HUES64 (cell line): ENCODE data around the gene CNKSR1. TPM values are rescaled to one million over a fixed set of nuclear protein-coding genes. Genes with fewer than 3 reads are reported as not detected.

Experiments used
- H3K27ac ChIP-seq: 2 replicates; pipeline ENCODE4 v1.7.0; 2013; ENCODE audit warnings: low read depth, low read length, inconsistent platforms
- H3K27me3 ChIP-seq: 2 replicates; pipeline ENCODE4 v1.6.1; 2013; ENCODE audit warnings: mild to moderate bottlenecking, low read length; ENCODE audit not compliant: insufficient read depth
- H3K36me3 ChIP-seq: 2 replicates; pipeline ENCODE4 v1.6.1; 2013; ENCODE audit warnings: mild to moderate bottlenecking, low read length; ENCODE audit not compliant: insufficient read depth
- H3K4me1 ChIP-seq: 2 replicates; pipeline ENCODE4 v1.6.1; 2013; ENCODE audit warnings: mild to moderate bottlenecking, low read length, moderate library complexity; ENCODE audit not compliant: insufficient read depth
- H3K4me3 ChIP-seq: 2 replicates; pipeline ENCODE4 v1.5.1; 2013; ENCODE audit warnings: mild to moderate bottlenecking, low read length, moderate library complexity
- H3K9ac ChIP-seq: 2 replicates; pipeline ENCODE4 v1.6.1; 2013; ENCODE audit warnings: mild to moderate bottlenecking, low read depth, low read length
- H3K9me3 ChIP-seq: 2 replicates; pipeline ENCODE4 v1.6.1; 2013; ENCODE audit warnings: low read depth, low read length; ENCODE audit not compliant: insufficient read depth
- WGBS: fragments of 150-250, 120-280 bp; methylation state at CpG from one replicate; pipeline ENCODE4 v1.1.7; 2013; ENCODE audit warnings: missing lambda C conversion rate; 5-methylcytosine and 5-hydroxymethylcytosine counted together
- polyA plus RNA-seq, 2 experiments: library from polyadenylated mRNA; stranded (reverse); fragments of 50-300 nt; gene quantifications; one replicate each; pipeline ENCODE4 v1.2.3, GENCODE V29; 2013

CNKSR1 gene, protein sequence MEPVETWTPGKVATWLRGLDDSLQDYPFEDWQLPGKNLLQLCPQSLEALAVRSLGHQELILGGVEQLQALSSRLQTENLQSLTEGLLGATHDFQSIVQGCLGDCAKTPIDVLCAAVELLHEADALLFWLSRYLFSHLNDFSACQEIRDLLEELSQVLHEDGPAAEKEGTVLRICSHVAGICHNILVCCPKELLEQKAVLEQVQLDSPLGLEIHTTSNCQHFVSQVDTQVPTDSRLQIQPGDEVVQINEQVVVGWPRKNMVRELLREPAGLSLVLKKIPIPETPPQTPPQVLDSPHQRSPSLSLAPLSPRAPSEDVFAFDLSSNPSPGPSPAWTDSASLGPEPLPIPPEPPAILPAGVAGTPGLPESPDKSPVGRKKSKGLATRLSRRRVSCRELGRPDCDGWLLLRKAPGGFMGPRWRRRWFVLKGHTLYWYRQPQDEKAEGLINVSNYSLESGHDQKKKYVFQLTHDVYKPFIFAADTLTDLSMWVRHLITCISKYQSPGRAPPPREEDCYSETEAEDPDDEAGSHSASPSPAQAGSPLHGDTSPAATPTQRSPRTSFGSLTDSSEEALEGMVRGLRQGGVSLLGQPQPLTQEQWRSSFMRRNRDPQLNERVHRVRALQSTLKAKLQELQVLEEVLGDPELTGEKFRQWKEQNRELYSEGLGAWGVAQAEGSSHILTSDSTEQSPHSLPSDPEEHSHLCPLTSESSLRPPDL
- polyA plus RNA-seq (2013, experiment 1 of 2) = 4.5 TPM
- 6.7 TPM for polyA plus RNA-seq (2013, experiment 2 of 2)

DNA sequence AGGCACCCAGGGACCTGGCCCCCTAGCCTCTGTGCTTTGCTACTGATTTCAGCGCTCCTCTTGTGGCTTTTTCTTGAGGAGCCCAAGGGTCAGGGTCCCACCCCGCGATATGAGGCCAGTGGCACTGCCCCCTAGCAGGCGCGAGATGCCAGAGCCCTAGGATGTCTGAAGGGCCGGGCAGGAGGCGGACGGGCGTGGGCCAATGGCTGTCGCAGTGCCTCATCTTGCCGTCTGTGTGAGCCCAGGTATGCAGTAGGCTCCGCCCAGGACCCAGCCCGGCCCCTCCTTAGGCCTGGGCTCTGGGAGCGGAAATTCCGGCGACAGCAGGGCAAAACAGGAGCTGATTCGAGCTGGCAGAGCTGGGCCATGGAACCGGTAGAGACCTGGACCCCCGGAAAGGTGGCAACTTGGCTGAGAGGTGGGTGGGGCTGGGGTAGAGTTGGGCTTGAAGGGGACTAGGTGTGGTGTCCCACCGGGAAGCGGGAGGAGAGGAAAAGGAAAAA lies at the start of gene CNKSR1:
Gene CNKSR1 (plus strand): TSS at position 310 of the 503 bp plus-strand sequence. CDS start 57 bp downstream, at position 367.
- Histone ChIP-seq H3K9me3 (no peaks in the 10 kb centered on the region), H3K9ac (peak within 1 kb of the TSS; percentile 53), H3K4me1 (no peaks in the 10 kb centered on the region), H3K36me3 (peaks cover 8% of the 10 kb centered on the region; the same call in 1 of the 2 replicates), H3K4me3 (peak within 1 kb of the TSS; percentile 52), H3K27ac (no peak within 1 kb of the TSS; the same call in 1 of the 2 replicates), H3K27me3 (no peaks in the 10 kb centered on the region)
- 12% methylated on average over 21 of the region's 21 CpGs for WGBS

DNA sequence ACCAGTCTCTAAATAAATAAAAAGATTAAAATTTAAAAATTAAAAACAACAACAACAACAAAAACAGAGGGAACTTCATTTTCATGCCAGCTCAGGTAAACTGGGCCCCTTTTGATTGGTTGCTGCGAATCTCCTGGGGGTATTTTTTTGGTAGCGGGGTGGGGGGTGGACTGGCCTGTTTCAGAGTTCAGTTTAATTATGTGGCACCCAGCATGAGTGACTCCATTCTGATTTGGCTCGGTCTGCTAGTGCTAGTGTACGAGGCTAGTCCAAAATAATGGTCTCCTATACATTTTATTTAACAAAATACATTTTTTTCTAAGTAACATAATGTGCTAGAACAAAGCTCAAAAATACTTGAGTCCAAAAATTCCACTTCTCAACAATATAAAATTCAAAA lies 47.5 kb upstream of the CNKSR1 start:
- H3K27ac ChIP-seq = no peak overlapping the region
- H3K27me3 ChIP-seq = no peaks in the 10 kb centered on the region
- 91% methylated on average over 4 of the region's 4 CpGs for WGBS
- no peaks in the 10 kb centered on the region for H3K9me3 ChIP-seq
- H3K4me1 ChIP-seq = peaks cover 12% of the 10 kb centered on the region
- no peaks in the 10 kb centered on the region for H3K36me3 ChIP-seq
- no peak overlapping the region for H3K4me3 ChIP-seq
- H3K9ac ChIP-seq = no peak overlapping the region

DNA sequence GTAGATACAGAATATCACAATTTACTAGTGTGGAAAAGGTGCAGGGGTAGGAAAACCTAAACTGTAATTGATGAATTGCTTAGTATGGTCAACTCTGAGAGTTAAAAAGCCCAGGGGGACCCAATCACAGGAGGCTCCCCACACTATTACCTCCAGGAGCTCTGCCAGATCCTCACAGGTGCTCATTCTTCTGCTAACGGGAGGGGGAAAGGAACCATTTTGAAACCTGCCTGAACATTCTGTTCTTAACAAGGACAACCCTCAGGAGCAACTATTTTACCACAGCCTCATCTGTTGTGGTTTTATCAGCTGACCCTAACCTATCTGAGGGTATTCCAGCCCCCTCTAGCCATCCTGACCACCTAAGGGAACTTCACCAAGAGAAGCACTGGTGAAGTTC lies 46.6 kb upstream of the CNKSR1 start:
- no peaks in the 10 kb centered on the region for H3K9me3 ChIP-seq
- no peaks in the 10 kb centered on the region for H3K36me3 ChIP-seq
- no peaks in the 10 kb centered on the region for H3K27me3 ChIP-seq
- WGBS = 76% methylated on average over 1 of the region's 1 CpG
- H3K27ac ChIP-seq = no peak overlapping the region
- peaks cover 12% of the 10 kb centered on the region for H3K4me1 ChIP-seq
- no peak overlapping the region for H3K4me3 ChIP-seq
- H3K9ac ChIP-seq = no peak overlapping the region

DNA sequence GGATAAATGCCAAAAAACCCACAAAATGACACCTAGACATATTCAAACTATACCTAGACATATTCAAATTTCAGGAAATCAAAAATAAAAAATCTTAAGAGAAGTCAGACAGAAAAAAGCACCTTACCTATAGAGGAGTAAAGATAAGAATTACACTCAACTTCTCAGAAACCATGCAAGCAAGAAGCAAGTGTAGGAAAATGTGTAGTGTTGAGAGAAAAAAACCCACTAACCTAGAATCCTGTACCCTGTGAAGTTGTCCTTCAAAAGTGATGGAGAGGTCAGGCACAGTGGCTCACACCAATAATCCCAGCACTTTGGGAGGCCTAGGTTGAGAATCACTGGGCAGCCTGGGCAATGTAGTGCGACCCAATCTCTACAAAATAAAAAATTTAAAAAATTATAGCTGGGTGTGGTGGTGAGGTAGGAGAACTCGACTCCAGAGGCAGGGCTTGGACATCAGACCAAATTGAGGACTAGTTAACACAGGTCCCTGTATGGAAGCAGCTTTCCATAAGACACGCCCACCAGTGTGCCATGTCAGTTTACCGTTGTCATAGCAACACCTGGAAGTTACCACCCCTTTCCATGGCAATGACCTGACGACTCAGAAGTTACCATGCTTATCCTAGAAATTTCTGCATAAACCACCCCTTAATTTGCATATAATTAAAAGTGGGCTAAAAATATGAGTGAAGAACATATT lies 45.0 kb upstream of the CNKSR1 start:
- Histone ChIP-seq H3K4me3 (no peak overlapping the region), H3K36me3 (no peaks in the 10 kb centered on the region), H3K27ac (no peak overlapping the region), H3K9me3 (no peaks in the 10 kb centered on the region), H3K4me1 (peaks cover 4% of the 10 kb centered on the region; the same call in 1 of the 2 replicates), H3K27me3 (no peaks in the 10 kb centered on the region), H3K9ac (no peak overlapping the region)
- 80% methylated on average over 4 of the region's 5 CpGs for WGBS

DNA sequence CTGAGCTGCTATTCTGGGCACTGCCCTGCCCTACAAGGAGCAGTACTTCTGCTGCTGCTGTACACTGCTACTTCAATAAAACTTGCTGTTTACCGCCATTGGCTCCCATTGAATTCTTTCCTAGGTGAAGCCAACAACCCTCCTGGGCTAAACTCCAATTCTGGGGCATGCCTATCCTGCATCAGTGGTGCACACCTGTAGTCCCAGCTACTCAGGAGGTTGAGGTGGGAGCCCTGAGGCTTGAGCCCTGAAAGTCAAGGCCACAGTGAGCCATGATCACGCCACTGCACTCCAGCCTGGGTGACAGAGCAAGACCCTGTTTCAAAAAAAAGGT lies 44.5 kb upstream of the CNKSR1 start:
- no peaks in the 10 kb centered on the region for H3K27me3 ChIP-seq
- 90% methylated on average over 2 of the region's 2 CpGs for WGBS
- H3K9me3 ChIP-seq = no peaks in the 10 kb centered on the region
- H3K36me3 ChIP-seq = no peaks in the 10 kb centered on the region
- no peaks in the 10 kb centered on the region for H3K4me1 ChIP-seq
- H3K9ac ChIP-seq = no peak overlapping the region
- no peak overlapping the region for H3K27ac ChIP-seq
- no peak overlapping the region for H3K4me3 ChIP-seq

DNA sequence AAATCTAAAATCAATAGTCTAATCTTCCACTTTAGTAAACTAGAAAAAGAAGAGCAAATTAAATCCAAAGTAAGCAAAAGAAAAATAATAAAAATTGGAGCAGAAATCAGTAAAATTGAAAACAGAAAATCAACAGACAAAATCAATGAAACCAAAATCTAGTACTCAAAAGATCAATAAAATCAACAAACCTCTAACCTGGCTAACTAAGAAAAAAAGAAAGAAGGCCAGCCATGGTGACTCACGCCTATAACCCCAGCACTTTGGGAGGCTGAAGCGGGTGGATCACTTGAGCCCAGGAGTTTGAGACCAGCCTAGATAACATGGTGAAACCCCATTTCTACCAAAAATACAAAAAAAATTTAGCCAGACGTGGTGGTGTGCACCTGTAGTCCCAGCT lies 42.8 kb upstream of the CNKSR1 start:
- Histone ChIP-seq H3K36me3 (no peaks in the 10 kb centered on the region), H3K27me3 (no peaks in the 10 kb centered on the region), H3K4me3 (no peak overlapping the region), H3K9ac (no peak overlapping the region), H3K4me1 (no peaks in the 10 kb centered on the region; the same call in 1 of the 2 replicates), H3K9me3 (no peaks in the 10 kb centered on the region), H3K27ac (no peak overlapping the region)
- WGBS = 82% methylated on average over 3 of the region's 3 CpGs

DNA sequence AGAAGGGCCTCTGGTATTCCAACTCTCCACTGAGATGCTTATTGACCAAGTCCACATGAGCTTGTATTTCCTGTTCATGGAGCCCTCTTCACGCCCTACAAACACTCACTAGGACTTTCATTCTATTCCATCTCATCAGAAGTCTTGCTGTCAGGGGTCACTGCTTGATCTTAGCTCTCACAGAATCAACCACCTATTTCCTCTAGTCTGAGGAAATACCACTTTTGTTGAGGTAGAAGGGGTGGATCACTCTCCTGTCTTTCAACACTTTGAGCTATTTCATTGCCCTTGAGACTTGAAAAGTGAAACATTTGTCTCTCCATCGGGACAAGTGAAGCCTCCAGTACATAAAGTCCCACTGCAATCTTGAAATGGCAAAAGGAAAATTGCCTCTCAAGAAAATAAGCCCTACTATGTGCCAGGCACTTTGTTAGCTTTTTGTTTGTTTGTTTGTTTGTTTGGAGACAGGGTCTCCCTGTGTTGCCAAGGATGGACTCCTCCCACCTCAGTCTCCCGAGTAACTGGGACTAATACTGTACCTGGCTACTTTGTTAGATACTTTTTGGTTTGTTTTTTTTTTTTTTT lies 38.2 kb upstream of the CNKSR1 start:
- no peak overlapping the region for H3K27ac ChIP-seq
- H3K9ac ChIP-seq = no peak overlapping the region
- no peak overlapping the region for H3K4me3 ChIP-seq
- WGBS = 76% methylated on average over 2 of the region's 3 CpGs
- H3K27me3 ChIP-seq = peaks cover 5% of the 10 kb centered on the region; the same call in 1 of the 2 replicates
- no peaks in the 10 kb centered on the region for H3K36me3 ChIP-seq
- no peaks in the 10 kb centered on the region; the same call in 1 of the 2 replicates for H3K4me1 ChIP-seq
- H3K9me3 ChIP-seq = no peaks in the 10 kb centered on the region

DNA sequence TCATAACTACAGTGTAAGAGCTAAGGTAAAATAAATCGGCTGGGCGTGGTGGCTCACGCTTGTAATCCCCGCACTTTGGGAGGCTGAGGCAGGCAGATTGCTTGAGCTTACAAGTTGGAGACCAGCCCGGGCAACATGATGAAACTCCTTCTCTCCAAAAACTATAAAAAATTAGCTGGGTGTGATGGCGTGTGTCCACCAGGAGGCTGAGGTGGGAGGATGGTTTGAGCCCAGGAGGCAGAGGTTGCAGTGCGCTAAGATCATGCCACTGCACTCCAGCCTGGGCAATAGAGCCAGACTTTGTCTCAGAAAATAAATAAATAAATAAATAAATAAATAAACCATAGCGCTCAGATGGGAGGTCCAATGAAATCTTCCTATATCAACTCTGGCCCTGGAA lies 35.1 kb upstream of the CNKSR1 start:
- Histone ChIP-seq H3K4me1 (no peaks in the 10 kb centered on the region; the same call in 1 of the 2 replicates), H3K9ac (no peak overlapping the region), H3K27me3 (peaks cover 33% of the 10 kb centered on the region), H3K27ac (no peak overlapping the region), H3K4me3 (no peak overlapping the region), H3K9me3 (no peaks in the 10 kb centered on the region), H3K36me3 (no peaks in the 10 kb centered on the region)
- 95% methylated on average over 8 of the region's 8 CpGs for WGBS

DNA sequence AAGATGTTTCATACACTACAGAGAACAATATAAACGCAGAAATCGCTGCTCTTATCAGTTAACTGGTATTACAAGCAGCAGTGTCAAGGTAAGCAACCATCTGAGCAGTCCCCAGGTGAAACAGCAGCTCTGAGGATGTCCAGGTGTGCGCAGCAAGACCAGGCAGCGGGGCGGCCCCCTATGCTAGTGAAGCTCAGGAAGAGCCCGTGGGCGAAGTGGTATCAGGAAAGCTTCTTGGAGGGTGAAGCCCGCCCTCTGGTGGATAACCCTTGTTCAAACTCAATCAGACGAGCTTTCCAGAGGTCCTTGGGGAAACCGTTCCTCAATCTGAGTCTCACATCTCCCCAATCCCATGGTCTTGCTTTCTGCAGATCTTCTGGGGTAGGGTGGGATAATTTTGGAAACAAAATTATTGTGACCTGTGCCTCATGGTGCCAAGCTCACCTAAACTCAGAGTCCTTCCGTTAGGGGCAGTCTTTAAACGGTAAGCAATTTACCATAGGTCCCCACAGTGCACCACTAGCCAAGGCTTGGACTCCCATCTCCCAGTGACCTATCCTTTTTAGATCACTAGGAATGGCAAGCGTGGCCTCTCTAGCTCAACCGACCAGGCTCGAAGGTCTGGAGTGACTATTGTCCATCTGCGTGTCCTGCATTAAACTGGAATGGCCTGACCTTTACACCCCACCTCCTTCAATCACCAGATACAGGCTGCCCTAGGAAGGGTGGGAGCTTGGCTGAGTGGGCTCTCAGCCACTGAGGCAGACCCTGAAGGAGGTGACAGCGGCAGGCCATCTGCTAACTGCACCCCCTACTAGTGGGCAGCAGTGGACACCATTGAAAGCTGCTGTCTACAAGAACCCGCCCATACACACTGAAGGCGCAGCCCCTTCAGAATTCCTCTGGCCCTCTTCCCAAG lies 32.0 kb upstream of the CNKSR1 start:
- Histone ChIP-seq H3K4me1 (no peaks in the 10 kb centered on the region), H3K27me3 (peaks cover 54% of the 10 kb centered on the region), H3K4me3 (no peak overlapping the region), H3K27ac (no peak overlapping the region), H3K9me3 (no peaks in the 10 kb centered on the region), H3K36me3 (no peaks in the 10 kb centered on the region), H3K9ac (no peak overlapping the region)
- WGBS = 35% methylated on average over 19 of the region's 19 CpGs

DNA sequence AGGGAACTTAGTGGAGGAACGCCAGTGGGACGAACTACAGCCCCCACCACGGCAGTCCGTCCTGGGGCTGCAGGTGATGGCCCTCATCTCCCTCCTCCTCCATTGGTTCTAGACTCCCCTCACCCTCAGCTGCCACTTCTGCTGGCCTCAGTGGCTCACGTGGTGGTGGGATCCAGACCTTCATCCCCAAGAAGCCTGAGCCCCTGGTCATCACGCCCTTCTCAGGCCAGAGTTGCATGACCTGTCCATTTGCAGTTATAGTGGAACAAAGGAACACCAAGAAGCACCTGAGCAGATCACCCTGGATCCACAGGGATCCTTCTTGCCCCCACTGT lies 31.4 kb upstream of the CNKSR1 start:
- H3K4me3 ChIP-seq = no peak overlapping the region
- 69% methylated on average over 6 of the region's 6 CpGs for WGBS
- no peaks in the 10 kb centered on the region for H3K9me3 ChIP-seq
- no peaks in the 10 kb centered on the region for H3K4me1 ChIP-seq
- no peaks in the 10 kb centered on the region for H3K36me3 ChIP-seq
- H3K9ac ChIP-seq = no peak overlapping the region
- no peak overlapping the region for H3K27ac ChIP-seq
- H3K27me3 ChIP-seq = peaks cover 59% of the 10 kb centered on the region
